Measurements from ENCODE around the gene MAP4K2.

GRCh38 chr11:64838600-64839334 lies 35.8 kb upstream of the MAP4K2 start:
- no peak for TF ChIP-seq CTCF (IDR thresholded peaks at IDR 0.05)
- TF ChIP-seq REST (IDR thresholded peaks at IDR 0.05; ENCODE audit: low read depth, low read length): no peak
- no peak for TF ChIP-seq NRF1 (IDR thresholded peaks at IDR 0.05; ENCODE audit: low read depth, low read length)
- no peak for TF ChIP-seq SIN3A (IDR thresholded peaks at IDR 0.05; ENCODE audit: borderline replicate concordance, low read depth, low read length)
- TF ChIP-seq TEAD4 (IDR thresholded peaks at IDR 0.05; ENCODE audit: borderline replicate concordance, insufficient read depth): no peak
- no peak for TF ChIP-seq ELF1 (IDR thresholded peaks at IDR 0.05)
- TF ChIP-seq RCOR1 (IDR thresholded peaks at IDR 0.05; ENCODE audit: low read length): no peak
- no peak for TF ChIP-seq POLR2AphosphoS5 (IDR thresholded peaks at IDR 0.05; ENCODE audit: low read depth, low read length)
- TF ChIP-seq RFX5 (IDR thresholded peaks at IDR 0.05; ENCODE audit: low read length): no peak
